GM23338 (cell line): Measurements from ENCODE around the gene ATP10D. TPM values are rescaled to one million over a fixed set of nuclear protein-coding genes. Genes with fewer than 3 reads are reported as not detected.

Experiments
- CTCF ChIP-seq, 2 experiments: fragments of 200-600 bp in 1 of 2; sonication (generic) in 1 of 2; conservative IDR thresholded peaks; 2 replicates each; pipeline versions ENCODE4 v1.5.1 to v1.6.1; 2016 to 2017; ENCODE audit warnings: antibody characterized with exemption in 2 of 2, low read depth in 2 of 2, mild to moderate bottlenecking in 2 of 2, moderate library complexity in 1 of 2
- ETS1 ChIP-seq: IDR thresholded peaks from 2 replicates; pipeline ENCODE4 v1.6.1; 2016; ENCODE audit warnings: antibody characterized with exemption
- EZH2 ChIP-seq: fragments of 200-600 bp; sonication (generic); IDR thresholded peaks from one replicate; pipeline ENCODE4 v1.8.0; 2017; ENCODE audit warnings: antibody characterized with exemption, mild to moderate bottlenecking, low read depth; ENCODE audit not compliant: unreplicated experiment
- EZH2phosphoT487 ChIP-seq: fragments of 200-600 bp; sonication (generic); IDR thresholded peaks from one replicate; pipeline ENCODE4 v1.8.1; 2018; ENCODE audit warnings: antibody characterized with exemption; ENCODE audit not compliant: unreplicated experiment
- NANOG ChIP-seq: IDR thresholded peaks from 2 replicates; pipeline ENCODE4 v1.6.1; 2016; ENCODE audit warnings: antibody characterized with exemption, borderline replicate concordance
- POLR2AphosphoS5 ChIP-seq: IDR thresholded peaks from 2 replicates; pipeline ENCODE4 v1.6.1; 2016; ENCODE audit warnings: antibody characterized with exemption, low read depth
- STAT1 ChIP-seq: IDR thresholded peaks from one replicate; pipeline ENCODE4 v1.6.1; 2016; ENCODE audit warnings: antibody characterized with exemption; ENCODE audit not compliant: unreplicated experiment
- ZNF114 ChIP-seq: fragments of 250-450 bp; sonication (Bioruptor Pico); IDR thresholded peaks from 2 replicates; pipeline ENCODE4 v1.5.0; 2020; ENCODE audit warnings: mild to moderate bottlenecking, moderate library complexity
- ZNF462 ChIP-seq: fragments of 250-450 bp; sonication (Bioruptor Pico); IDR thresholded peaks from 2 replicates; pipeline ENCODE4 v1.5.0; 2020; ENCODE audit warnings: mild to moderate bottlenecking, moderate library complexity
- polyA plus RNA-seq: library from polyadenylated mRNA; unstranded; fragments of >200 nt; fragmentation: Nextera tagmentation; extraction: Ambion mirVana; gene quantifications from 2 replicates; pipeline ENCODE4 v1.2.1, GENCODE V29; 2016
- total RNA-seq: library from RNA; depleted of rRNA; stranded (reverse); fragments of >200 nt; shearing (Covaris generic); gene quantifications from 2 replicates; pipeline ENCODE4 v1.2.3, GENCODE V29; 2014

The ATP10D gene
- total and polyA plus RNA-seq, 2 experiments from 2014 or later: 4.5 to 4.7 TPM

- TF ChIP-seq ZNF462 (CRISPR knock-in tag) (no peak), ETS1 (no peak), ZNF114 (no peak), EZH2 (no peak), CTCF (conservative IDR thresholded peaks at IDR 0.05; ENCODE audit: low read depth in 2 of 2) (no peak), NANOG (no peak), STAT1 (no peak), POLR2AphosphoS5 (no peak), EZH2phosphoT487 (no peak)
Observed at GRCh38 chr4:47505147-47505546, 20.1 kb downstream of the ATP10D start (continued).
